Measurements from ENCODE around the gene KNSTRN. TPM values are rescaled to one million over a fixed set of nuclear protein-coding genes. Genes with fewer than 3 reads are reported as not detected.

Gene KNSTRN
- polyA plus RNA-seq, 1 donor (not counting 4 experiments of a cell fraction or from before 2014, with no cell fraction given): 42.4 TPM

DNA sequence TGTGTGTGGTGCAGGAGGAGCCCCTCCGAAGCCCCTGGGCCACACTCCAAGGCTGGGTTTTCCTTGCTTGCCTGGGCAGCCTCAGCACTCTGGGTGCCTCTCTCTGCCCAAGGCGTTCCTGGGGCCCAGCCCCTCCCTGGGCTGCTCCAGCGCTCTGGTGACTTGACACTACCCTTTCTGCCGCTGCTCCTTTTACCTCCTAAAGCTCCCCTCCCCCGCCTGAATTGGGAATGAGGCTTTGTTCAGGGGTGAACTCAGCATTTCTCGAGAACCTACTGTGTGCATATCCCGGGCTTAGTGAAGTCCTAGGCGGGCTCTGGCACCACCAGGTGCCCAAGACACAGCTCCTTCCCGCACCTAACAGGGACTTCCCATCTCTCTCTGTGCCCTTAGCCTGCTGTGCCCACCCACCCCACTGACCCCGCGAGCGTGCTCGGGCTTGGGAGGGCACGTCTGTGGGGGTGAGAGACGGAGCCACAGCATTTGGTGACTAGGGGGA lies 57.0 kb downstream of the KNSTRN start:
- Histone ChIP-seq H3K4me1 (ENCODE audit: control insufficient read depth, extremely low read depth, insufficient read depth, low read length) (peaks cover 26% of the 10 kb centered on the region), H3K27ac (ENCODE audit: control insufficient read depth, insufficient read depth, low read length) (no peak overlapping the region), H3K4me2 (ENCODE audit: control insufficient read depth, extremely low read depth, insufficient read depth, low read depth, low read length) (peak overlapping the region; percentile 90), H3K36me3 (ENCODE audit: control insufficient read depth in 2 of 2, extremely low read depth in 1 of 2, insufficient read depth in 2 of 2, low read length in 2 of 2) (no peaks in the 10 kb centered on the region), H3K4me3 (ENCODE audit: control insufficient read depth in 2 of 3, extremely low read depth in 1 of 3, insufficient read depth in 2 of 3, low read depth in 1 of 3, low read length in 3 of 3) (peak overlapping the region; percentile 75 to 77 (median 75)), H4K20me1 (ENCODE audit: control insufficient read depth, extremely low read depth, insufficient read depth, low read length) (peaks cover 3% of the 10 kb centered on the region), H3K9me1 (ENCODE audit: control insufficient read depth, extremely low read depth, insufficient read depth, low read length) (no peaks in the 10 kb centered on the region), H3K79me2 (ENCODE audit: control insufficient read depth, insufficient read depth, low read length) (peaks cover 19% of the 10 kb centered on the region), H3K9me3 (ENCODE audit: control insufficient read depth, low read depth, low read length) (no peaks in the 10 kb centered on the region), H3K27me3 (ENCODE audit: control insufficient read depth, extremely low read depth, insufficient read depth, low read length) (peaks cover 45% of the 10 kb centered on the region), H2AFZ (ENCODE audit: control insufficient read depth, low read length) (peak overlapping the region; percentile 78), H3K9ac (ENCODE audit: control insufficient read depth, extremely low read depth, insufficient read depth, low read length) (peak overlapping the region; percentile 42)
- DNase-seq (ENCODE audit: low read depth, low spot score) (no peak), FAIRE-seq (peak; percentile 49)
- dilution Hi-C loops (cut with MboI; ENCODE audit: extremely low pct_ligation_motif_present, low sequenced_read_pairs): no loop called here
- TF ChIP-seq EZH2 (IDR thresholded peaks at IDR 0.05; ENCODE audit: low read length) (no peak), CTCF (optimal IDR thresholded peaks at IDR 0.05 in 1 of 3, IDR thresholded peaks at IDR 0.05 in 1 of 3, conservative IDR thresholded peaks at IDR 0.05 in 1 of 3; ENCODE audit: extremely low read depth in 1 of 3, insufficient read depth in 2 of 3, low read length in 3 of 3) (no peak)

- Histone ChIP-seq H3K9me3 (ENCODE audit: control insufficient read depth, low read depth, low read length) (no peaks in the 10 kb centered on the region), H3K27ac (ENCODE audit: control insufficient read depth, insufficient read depth, low read length) (no peak overlapping the region), H3K36me3 (ENCODE audit: control insufficient read depth in 2 of 2, extremely low read depth in 1 of 2, insufficient read depth in 2 of 2, low read length in 2 of 2) (no peaks in the 10 kb centered on the region), H3K79me2 (ENCODE audit: control insufficient read depth, insufficient read depth, low read length) (peaks cover 19% of the 10 kb centered on the region), H3K9me1 (ENCODE audit: control insufficient read depth, extremely low read depth, insufficient read depth, low read length) (no peaks in the 10 kb centered on the region), H2AFZ (ENCODE audit: control insufficient read depth, low read length) (peak overlapping the region; percentile 78), H3K27me3 (ENCODE audit: control insufficient read depth, extremely low read depth, insufficient read depth, low read length) (peaks cover 38% of the 10 kb centered on the region), H3K4me3 (ENCODE audit: control insufficient read depth in 2 of 3, extremely low read depth in 1 of 3, insufficient read depth in 2 of 3, low read depth in 1 of 3, low read length in 3 of 3) (peak overlapping the region; percentile 75 to 77 (median 75)), H3K9ac (ENCODE audit: control insufficient read depth, extremely low read depth, insufficient read depth, low read length) (peak overlapping the region; percentile 42), H4K20me1 (ENCODE audit: control insufficient read depth, extremely low read depth, insufficient read depth, low read length) (peaks cover 3% of the 10 kb centered on the region), H3K4me2 (ENCODE audit: control insufficient read depth, extremely low read depth, insufficient read depth, low read depth, low read length) (peak overlapping the region; percentile 90), H3K4me1 (ENCODE audit: control insufficient read depth, extremely low read depth, insufficient read depth, low read length) (peaks cover 26% of the 10 kb centered on the region)
- TF ChIP-seq EZH2 (IDR thresholded peaks at IDR 0.05; ENCODE audit: low read length) (no peak), CTCF (optimal IDR thresholded peaks at IDR 0.05 in 1 of 3, IDR thresholded peaks at IDR 0.05 in 1 of 3, conservative IDR thresholded peaks at IDR 0.05 in 1 of 3; ENCODE audit: extremely low read depth in 1 of 3, insufficient read depth in 2 of 3, low read length in 3 of 3) (peak in 1 of 3 experiments; percentile 6)
- DNase-seq (ENCODE audit: low read depth, low spot score) (no peak), FAIRE-seq (no peak)
- dilution Hi-C loops (cut with MboI; ENCODE audit: extremely low pct_ligation_motif_present, low sequenced_read_pairs): no loop called here
Measured at GRCh38 chr15:40439960-40440742, 57.6 kb downstream of the KNSTRN start.

All from keratinocyte (primary cell).